ENCODE data around the gene MRPL43.

Gene MRPL43

DNA sequence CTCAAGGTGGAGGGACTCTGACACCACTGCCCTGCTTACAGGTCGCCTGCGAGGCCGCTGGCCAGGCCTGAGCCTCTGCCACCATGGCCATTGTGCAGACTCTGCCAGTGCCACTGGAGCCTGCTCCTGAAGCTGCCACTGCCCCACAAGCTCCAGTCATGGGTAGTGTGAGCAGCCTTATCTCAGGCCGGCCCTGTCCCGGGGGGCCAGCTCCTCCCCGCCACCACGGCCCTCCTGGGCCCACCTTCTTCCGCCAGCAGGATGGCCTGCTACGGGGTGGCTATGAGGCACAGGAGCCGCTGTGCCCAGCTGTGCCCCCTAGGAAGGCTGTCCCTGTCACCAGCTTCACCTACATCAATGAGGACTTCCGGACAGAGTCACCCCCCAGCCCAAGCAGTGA, 15.2 kb upstream of the MRPL43 start:
- no peak for DNase-seq (ENCODE audit: low spot score)

- no peak for DNase-seq (ENCODE audit: low spot score)
These were observed 14.3 kb upstream of the MRPL43 start for GRCh38 chr10:101001659-101002035.

DNA sequence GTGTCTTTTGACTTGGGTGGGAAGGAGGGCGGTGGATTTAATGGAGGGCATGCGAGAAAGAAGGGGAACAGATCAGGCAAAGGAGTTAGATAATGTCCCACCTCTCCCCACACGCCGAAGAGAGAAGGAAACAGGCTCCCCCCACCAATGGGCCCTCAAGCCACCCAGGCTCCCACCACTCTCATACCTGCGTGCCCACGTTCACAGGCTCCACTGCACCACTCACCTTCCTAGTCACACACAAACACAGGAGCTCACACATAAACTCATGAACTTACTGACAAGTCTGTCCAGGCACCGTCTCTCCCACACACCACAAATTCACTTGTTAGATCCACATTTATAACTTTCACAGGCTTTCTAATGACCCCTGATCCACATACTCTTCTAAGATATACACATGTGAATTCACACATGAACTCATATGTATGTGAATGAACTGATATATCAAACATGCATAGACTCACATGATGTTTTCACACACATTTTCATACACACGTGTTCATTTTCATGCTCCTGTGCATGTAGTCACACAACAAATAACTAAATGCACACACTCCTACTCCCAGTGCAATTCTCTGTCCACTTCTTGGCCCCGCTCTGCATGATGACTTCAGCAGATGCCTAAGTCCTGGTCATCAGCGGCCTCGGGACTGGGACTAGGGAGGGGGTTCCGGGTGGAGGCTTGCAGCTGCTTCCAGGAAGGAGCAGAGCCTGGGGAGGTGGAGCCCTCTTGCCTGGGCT, 13.8 kb upstream of the MRPL43 start:
- DNase-seq (ENCODE audit: low spot score): peak; percentile 92

- peak; percentile 54 for DNase-seq (ENCODE audit: low spot score)
These were observed 13.0 kb upstream of the MRPL43 start for GRCh38 chr10:101000127-101000914.

DNA sequence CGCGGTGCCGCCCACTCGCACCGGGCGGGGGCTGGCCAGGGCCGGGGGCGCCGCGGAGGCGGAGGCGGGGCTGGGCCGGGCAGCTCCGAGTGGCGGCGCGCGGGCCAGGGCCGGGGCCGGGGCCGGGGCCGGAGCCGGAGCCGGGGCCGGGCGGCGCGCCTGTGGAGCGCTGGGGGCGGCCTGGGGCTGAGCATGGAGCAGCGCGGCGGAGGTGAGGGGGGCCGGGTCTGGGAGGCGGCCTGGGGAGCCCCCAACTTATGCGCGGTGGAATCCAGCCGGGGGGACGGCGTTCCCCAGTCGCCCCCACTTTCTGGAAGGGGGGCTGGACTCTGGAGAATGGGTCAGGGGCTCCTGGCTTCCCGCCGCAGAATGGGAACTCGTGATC, 12.4 kb upstream of the MRPL43 start, which contains the start of gene LZTS2:
TSS of gene LZTS2 (plus strand) at position 67 of the 385 bp plus-strand sequence. CDS start 2,731 bp downstream, outside the sequence.
- no peak for DNase-seq (ENCODE audit: low spot score)

DNA sequence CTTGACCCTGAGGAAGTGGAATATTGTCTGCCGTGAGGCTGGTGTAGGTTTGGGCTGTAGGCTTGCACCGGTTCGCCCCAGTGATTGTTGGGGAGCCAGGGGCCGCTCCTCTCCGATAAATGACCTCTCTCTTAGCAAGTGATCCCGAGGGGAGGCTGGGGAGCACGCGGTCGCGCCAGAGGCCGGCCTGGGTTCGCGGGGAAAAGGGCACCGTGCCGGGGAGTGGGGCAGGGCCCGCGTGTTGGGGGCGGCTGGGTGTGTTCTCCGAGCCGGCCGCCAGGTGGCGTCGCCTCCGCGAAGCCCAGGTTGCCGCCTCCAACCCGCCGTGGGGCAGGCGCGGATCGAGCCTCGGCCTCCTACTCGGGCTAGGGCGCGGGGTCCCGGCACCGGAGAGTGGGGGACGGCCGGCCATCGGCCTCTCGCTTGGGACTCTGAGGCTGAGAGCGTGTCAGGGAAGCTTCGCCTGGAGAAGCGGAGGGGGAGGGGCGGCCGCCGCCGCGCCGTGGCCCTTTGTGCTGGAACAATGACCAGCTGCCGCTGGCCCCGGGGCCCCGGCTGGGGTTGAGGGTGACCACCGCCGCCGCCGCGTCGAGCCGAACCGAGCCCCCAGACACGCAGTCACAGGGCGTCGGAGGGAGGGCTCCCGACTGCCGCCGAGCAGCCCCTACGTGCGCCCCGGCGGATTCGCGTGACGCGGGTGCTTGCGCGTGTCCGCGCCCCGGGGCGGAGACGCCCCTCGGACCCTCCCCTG, 11.9 kb upstream of the MRPL43 start:
- peak; percentile 94 for DNase-seq (ENCODE audit: low spot score)

GRCh38 chr10:100998183-100998990, 11.1 kb upstream of the MRPL43 start:
- DNase-seq (ENCODE audit: low spot score): peak; percentile 93

DNA sequence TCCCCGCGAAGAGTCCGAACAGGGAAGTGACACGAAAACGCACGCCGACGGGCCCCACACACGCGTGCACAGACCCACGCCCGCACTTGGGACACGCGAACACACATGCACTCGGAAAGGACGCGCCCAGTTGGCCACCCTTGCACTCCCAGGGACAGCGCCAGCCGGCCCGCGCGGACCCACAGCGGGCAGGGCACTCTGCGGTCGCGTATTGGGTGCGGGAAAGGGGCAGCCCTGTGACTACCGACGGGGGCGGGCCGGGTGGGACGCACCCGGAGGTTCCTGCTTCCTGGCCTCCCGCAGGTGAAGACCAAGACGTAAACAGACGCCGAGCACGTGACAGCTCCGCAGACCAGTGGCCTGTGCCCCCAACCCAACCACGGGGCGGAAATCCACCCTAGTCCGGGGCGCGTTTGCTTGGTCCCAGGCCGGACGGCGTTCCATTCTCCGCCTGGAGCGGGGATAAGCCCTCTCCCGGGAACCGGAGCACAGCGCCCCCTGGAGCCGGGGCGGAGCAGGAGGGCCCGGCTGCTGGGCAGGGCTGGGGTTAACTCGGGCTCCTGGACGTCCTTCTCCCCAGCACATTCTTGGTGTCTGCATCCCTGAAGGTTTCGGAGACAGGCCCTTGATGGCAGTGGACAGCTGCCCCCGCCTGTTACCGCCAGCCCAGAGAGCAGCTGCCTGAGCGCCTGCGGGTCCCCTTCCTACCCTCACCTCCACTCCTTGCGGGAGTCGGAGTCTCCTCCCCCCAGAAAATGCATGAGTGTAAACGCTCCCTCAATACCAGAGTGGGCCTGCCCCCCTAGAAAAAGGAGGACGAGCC, 10.3 kb upstream of the MRPL43 start:
- DNase-seq (ENCODE audit: low spot score): peak; percentile 94

GRCh38 chr10:100996678-100997359, 9.5 kb upstream of the MRPL43 start:
- DNase-seq (ENCODE audit: low spot score): peak; percentile 75

DNA sequence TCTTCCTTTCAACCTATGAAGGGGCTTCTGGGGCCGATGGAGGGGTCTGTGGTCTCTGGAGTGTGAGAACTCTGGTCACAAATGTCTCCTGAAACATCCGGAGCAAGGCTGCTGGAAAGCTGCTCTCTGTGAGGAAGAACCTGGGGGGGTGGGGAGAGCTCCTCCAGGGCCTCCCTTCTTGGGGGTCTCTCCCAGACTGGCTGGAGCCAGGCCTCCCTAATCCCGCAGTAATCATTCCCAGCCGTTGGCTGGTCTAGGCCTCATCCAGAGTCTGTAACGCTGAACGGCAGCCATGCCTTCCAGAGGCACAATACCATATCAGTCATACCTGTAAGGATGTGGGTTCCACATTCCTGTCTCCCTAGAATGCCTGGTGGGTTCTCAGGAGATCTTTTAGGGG, 7.9 kb upstream of the MRPL43 start:
- DNase-seq (ENCODE audit: low spot score): no peak

GRCh38 chr10:100993986-100994708, 6.8 kb upstream of the MRPL43 start:
- DNase-seq (ENCODE audit: low spot score): peak; percentile 70

- DNase-seq (ENCODE audit: low spot score): no peak
These were observed 1.8 kb upstream of the MRPL43 start for GRCh38 chr10:100989088-100989487.

DNA sequence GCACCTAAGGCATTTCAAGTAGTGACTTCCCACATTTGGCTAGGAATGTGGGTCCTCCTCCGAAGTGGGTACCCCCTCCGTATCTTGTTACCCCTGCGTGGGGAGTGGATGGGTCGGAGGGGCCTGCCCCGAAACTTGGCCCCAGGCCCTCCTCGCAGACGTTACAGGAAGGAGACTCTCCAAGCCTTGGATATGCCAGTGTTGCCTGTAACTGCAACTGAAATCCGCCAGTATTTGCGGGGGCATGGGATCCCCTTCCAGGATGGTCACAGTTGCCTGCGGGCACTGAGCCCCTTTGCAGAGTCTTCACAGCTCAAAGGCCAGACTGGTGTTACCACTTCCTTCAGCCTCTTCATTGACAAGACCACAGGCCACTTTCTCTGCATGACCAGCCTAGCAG, 869 bp upstream of the MRPL43 start:
- DNase-seq (ENCODE audit: low spot score): no peak

- no peak for DNase-seq (ENCODE audit: low spot score)
These were observed 370 bp upstream of the MRPL43 start for GRCh38 chr10:100987685-100988049.

DNA sequence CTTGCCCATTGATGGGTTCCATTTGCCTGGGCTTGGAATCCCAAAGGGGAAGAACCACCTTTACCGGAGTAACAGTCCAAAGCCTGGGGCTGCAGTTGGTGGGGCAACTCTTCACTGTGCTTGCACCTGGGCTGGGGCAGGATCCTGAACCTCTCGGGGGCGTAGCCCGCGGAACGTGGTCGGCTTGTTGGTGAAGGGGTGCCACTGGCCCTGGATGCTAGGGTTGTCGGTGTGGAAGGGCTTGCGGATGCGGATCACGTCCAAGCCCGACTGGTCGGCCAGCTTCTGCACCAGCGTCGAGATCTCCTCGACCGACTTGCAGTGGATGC, 710 bp downstream of the MRPL43 start:
- no peak for DNase-seq (ENCODE audit: low spot score)

- DNase-seq (ENCODE audit: low spot score): no peak
These were observed 2.0 kb downstream of the MRPL43 start for GRCh38 chr10:100985336-100985735.

DNA sequence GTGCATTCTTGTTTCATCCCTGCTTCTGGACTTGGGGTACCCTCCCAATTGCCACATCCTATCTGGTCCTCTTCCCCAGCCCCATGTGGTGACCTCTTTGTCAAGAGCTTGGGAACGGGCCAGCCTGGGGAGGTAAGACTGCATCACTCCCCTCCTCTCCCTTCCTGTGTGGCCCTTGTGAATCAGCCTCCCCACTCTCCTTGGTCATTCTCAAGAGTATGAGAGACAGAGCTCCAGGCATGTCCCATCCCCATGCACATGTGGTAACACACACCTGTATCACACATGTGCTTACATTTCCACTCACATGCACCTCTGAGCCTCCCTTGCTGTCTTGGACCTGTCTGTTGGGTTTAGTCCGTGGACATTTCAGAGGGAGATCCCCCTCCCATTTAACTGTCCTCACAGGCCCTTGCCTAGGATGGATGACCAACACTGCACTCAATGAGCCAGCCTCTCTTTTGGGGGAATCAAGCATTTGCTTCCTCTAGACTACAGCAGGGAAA, 2.6 kb downstream of the MRPL43 start:
- DNase-seq (ENCODE audit: low spot score): no peak

- no peak for DNase-seq (ENCODE audit: low spot score)
These were observed 3.2 kb downstream of the MRPL43 start for GRCh38 chr10:100983868-100984671.
